ENCODE results near the gene SORT1.

The SORT1 gene

DNA sequence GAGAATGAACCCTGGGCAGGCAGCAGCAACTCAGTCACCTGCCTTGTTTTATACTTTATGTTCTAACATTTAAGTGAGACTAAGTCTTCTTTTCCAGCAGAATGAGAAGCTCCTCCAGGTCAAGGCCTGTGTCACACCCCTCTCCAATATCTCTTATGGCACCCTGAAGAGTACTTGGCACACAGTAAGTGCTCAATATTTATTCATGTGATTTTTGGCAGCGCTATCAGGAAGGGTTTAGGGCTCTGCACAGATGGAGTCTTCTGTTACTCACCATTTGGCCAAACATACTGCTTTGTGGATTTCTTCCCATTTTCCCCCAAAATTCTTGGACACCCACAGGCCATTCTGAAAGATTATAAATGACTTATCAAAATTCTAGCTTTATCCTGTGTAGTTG, 47.1 kb downstream of the SORT1 start:
- Mint-ChIP-seq H3K27ac (no peak overlapping the region), H3K36me3 (no peaks in the 10 kb centered on the region), H3K4me3 (no peak overlapping the region), H3K9me3 (ENCODE audit: low read depth) (no peaks in the 10 kb centered on the region), H3K27me3 (no peaks in the 10 kb centered on the region), H3K4me1 (ENCODE audit: low read depth) (peaks cover 3% of the 10 kb centered on the region)

DNA sequence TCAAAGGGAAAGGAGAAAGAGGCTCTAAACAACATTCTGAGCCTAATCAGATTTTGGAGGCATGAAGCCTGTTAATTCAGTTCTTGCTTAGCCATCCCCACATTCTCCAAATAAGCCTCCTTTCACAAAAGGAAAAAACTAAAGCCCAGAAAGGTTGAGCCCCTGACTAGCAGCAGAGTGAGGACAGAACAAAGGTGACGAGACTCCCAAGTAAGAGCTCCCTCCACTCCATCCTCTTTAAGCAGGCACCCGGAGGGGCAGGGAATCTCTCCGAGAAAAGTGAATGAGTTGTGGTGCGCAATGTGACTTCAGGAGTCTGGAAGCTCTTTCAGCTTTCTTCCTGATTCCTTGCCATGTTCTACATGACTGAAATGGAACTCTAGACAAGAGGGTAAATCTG, 47.5 kb downstream of the SORT1 start:
- Mint-ChIP-seq H3K36me3 (no peaks in the 10 kb centered on the region), H3K27me3 (no peaks in the 10 kb centered on the region), H3K27ac (no peak overlapping the region), H3K4me3 (no peak overlapping the region), H3K9me3 (ENCODE audit: low read depth) (no peaks in the 10 kb centered on the region), H3K4me1 (ENCODE audit: low read depth) (peaks cover 3% of the 10 kb centered on the region)

DNA sequence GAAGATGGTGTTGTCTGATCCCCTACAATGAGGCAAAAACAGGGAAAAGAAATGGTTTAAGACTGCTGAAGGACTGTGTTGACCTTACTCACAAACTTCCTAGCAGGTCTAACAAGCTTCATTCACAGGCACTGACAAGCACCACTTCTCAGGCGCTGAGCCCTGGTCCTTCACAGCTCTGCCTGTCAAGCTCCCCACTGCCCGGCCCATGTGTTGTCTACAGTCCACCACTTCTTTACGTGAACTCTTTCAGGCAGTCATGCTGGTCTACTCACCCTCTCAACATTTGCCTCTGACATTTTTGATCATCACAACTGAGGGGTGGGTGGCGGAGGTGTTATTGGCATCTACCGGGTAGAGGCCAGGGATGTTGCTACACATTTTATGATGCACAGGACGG, 50.2 kb downstream of the SORT1 start:
- Mint-ChIP-seq H3K27me3 (no peaks in the 10 kb centered on the region), H3K36me3 (no peaks in the 10 kb centered on the region), H3K4me3 (no peak overlapping the region), H3K4me1 (ENCODE audit: low read depth) (no peaks in the 10 kb centered on the region), H3K27ac (no peak overlapping the region), H3K9me3 (ENCODE audit: low read depth) (no peaks in the 10 kb centered on the region)

DNA sequence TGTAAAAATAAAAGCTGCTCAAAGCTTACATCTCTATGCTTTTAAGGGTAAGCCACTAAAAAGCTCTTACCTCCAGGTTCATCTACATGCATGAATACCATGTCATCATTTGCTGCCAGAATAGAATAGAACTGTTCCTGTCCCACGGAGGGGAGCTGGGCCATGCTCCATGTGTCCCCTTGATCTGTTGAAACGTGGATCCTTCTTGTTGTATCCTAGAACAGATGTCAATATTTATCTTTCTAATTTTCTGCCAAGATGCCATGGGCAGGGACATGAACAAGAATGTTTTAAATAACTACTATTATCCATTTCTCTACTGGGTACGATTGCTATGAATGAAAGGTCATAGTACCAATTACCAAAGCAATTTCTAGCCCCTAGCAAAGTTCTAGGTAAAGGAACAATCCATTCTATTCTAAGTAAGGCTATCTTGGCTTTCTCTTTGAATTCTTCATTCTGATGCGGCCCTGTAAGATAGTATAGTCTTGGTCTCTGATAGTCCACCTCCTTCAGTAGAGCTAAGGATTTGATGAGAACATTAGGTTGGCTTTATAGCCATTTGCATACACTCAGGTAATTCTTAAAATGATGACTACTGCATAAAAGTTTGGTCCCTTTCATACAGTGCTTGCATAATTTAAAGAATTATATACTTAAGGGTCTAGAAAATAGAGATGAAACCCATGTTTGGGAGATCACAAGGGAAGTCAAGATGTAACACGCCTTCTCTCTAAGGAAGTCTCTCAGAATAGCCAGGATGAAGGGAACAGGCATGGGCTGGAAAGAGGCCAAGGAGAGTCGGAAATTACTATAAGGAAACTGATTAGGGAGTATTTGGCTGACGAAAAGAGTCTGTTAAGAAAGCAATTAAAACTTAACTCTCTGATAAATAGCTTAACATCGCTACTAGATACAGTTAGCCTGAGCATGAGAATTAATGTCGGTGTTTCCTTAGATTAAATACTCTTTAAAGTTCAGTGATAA, 55.5 kb downstream of the SORT1 start:
- no peaks in the 10 kb centered on the region for H3K27me3 Mint-ChIP-seq
- no peaks in the 10 kb centered on the region for H3K9me3 Mint-ChIP-seq (ENCODE audit: low read depth)
- no peak overlapping the region for H3K27ac Mint-ChIP-seq
- H3K4me1 Mint-ChIP-seq (ENCODE audit: low read depth): no peaks in the 10 kb centered on the region
- H3K36me3 Mint-ChIP-seq: no peaks in the 10 kb centered on the region
- no peak overlapping the region for H3K4me3 Mint-ChIP-seq

DNA sequence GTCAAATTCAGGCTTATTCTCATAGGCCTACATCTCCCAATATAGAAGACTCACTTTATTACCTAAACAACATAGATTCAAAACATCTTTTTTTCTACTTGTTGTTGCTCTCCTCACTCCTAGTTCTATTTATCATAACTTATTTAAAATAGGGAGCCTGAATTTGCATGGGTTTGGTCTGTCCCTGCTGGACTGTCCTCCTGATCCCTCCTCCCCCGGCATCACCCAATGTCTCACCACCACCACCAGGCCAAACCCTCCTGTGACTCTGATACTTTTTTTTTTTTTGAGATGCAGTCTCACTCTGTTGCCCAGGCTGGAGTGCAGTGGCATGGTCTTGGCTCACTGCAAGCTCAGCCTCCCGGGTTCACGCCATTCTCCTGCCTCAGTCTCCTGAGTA, 59.1 kb downstream of the SORT1 start:
- Mint-ChIP-seq H3K27me3 (no peaks in the 10 kb centered on the region), H3K4me3 (no peak overlapping the region), H3K27ac (no peak overlapping the region), H3K9me3 (ENCODE audit: low read depth) (no peaks in the 10 kb centered on the region), H3K36me3 (peaks cover 3% of the 10 kb centered on the region), H3K4me1 (ENCODE audit: low read depth) (no peaks in the 10 kb centered on the region)

DNA sequence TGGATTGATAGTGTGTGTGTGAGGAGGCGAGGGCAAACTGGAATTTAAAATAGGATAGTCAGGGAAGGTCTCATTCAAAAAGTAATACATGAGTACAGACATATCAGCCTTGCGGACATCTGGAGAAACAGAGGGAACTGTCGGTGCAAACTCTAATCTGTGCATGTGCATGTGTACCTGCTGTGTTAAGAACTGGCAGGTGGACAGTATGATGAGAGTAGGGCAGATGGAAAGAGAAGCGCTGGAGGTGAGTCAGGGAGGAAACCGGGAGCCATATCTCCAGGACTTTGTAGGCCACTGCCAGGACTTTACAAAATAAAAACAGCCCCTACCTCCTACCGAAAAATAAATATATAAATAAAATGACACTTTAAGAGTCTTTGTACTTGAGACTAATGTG, 59.6 kb downstream of the SORT1 start:
- Mint-ChIP-seq H3K27ac (no peak overlapping the region), H3K36me3 (peaks cover 8% of the 10 kb centered on the region), H3K9me3 (ENCODE audit: low read depth) (no peaks in the 10 kb centered on the region), H3K4me3 (no peak overlapping the region), H3K27me3 (no peaks in the 10 kb centered on the region), H3K4me1 (ENCODE audit: low read depth) (no peaks in the 10 kb centered on the region)

DNA sequence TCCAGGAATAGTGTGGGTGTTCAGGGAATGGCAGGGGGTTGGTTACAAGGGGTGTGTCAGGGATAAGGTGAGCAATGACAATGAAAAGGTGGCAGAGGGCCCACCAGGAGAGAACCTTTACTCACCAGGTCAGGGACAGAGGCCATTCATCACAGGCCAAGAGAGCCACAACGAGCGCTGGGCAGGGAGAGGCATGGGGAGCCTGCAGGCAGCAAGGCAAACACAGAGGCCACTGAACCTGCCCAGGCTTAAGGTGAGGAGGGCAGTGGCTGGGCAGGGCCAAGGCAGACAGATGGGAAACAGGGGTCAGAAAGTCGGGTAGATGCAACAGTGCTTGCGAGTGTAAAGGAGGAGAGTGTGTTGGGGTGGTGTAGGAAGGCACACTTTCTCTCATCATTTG, 62.6 kb downstream of the SORT1 start:
- Mint-ChIP-seq H3K27me3 (no peaks in the 10 kb centered on the region), H3K4me1 (ENCODE audit: low read depth) (no peaks in the 10 kb centered on the region), H3K4me3 (no peak overlapping the region), H3K36me3 (peaks cover 13% of the 10 kb centered on the region), H3K9me3 (ENCODE audit: low read depth) (peaks cover 8% of the 10 kb centered on the region), H3K27ac (no peak overlapping the region)

DNA sequence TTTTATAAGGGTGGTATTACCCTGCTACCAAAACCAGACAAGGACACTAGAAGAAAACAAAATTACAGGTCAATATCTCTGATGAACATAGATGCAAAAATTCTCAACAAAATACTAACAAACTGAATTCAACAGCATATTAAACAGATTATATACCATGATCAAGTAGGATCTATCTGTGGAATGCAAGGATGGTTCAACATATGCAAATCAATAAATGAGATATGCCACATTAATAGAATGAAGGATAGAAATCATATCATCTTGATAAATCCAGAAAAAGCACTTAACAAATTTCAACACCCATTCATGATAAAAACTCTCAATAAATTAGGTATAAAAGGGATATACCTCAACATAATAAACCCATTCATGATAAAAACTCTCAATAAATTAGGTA, 66.6 kb downstream of the SORT1 start:
- Mint-ChIP-seq H3K9me3 (ENCODE audit: low read depth) (peaks cover 12% of the 10 kb centered on the region), H3K36me3 (peaks cover 16% of the 10 kb centered on the region), H3K4me1 (ENCODE audit: low read depth) (no peaks in the 10 kb centered on the region), H3K27ac (no peak overlapping the region), H3K27me3 (no peaks in the 10 kb centered on the region), H3K4me3 (no peak overlapping the region)

DNA sequence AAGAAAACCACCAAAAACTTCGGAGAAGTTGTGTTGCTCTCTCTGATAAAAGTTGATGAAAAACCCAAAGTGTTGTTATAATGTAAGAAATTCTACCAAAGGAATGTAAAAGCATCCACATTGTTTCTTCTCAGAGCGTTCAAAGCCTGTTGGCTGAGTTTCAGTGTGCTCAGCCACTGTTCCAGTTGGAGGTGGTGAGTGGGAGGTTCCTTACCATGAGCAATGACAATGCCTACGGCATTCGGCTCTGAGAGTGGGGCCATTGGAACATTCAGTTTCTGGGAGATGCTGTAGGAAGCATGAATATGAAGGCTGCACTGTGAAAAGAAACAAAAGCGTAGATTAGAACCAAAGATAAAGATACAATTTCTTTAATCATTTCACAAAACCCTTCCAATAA, 70.4 kb downstream of the SORT1 start:
- Mint-ChIP-seq H3K36me3 (peaks cover 9% of the 10 kb centered on the region), H3K27me3 (no peaks in the 10 kb centered on the region), H3K4me3 (no peak overlapping the region), H3K27ac (no peak overlapping the region), H3K9me3 (ENCODE audit: low read depth) (peaks cover 12% of the 10 kb centered on the region), H3K4me1 (ENCODE audit: low read depth) (no peaks in the 10 kb centered on the region)

DNA sequence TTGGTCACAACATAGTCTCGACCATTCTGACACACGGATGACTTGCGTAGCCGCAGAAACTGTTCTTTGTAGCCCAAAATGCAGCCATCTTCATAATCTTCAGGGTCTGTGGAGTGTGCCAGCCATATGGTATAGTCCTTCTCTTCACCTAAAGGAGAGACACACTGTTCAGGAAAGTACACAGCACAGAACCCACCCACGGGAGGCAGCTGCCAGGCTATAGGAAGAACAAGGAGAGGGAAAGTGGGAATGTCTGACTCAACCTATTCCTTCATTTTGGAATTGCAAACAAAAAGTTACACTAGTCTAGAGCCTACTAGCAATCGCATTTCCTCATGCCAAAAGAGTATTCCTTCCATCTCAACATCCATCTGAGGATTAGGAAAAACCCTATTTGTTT, 74.7 kb downstream of the SORT1 start:
- Mint-ChIP-seq H3K27me3 (no peaks in the 10 kb centered on the region), H3K27ac (no peak overlapping the region), H3K4me3 (no peak overlapping the region), H3K36me3 (no peaks in the 10 kb centered on the region), H3K9me3 (ENCODE audit: low read depth) (no peaks in the 10 kb centered on the region), H3K4me1 (ENCODE audit: low read depth) (no peaks in the 10 kb centered on the region)

DNA sequence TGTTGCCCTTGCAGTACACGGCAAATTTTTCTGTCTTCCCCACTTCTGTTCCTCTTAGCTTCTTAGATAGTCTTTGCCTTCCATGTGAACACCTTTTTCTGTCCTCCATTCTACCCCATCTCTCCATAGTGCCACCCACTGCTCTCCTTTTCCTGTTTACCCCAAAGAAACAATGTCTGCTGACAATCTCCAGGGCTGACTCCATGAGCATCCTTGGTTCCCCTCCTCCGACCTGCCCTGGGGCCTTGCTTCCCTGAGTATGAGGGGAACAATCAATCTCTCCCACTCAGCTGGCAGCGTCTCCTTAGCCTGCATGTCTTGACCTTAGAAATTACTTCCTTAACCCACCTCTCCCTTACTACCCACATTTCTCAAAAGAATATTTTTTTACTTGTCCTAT, 78.6 kb downstream of the SORT1 start:
- Mint-ChIP-seq H3K9me3 (ENCODE audit: low read depth) (no peaks in the 10 kb centered on the region), H3K4me3 (no peak overlapping the region), H3K27ac (no peak overlapping the region), H3K4me1 (ENCODE audit: low read depth) (no peaks in the 10 kb centered on the region), H3K27me3 (no peaks in the 10 kb centered on the region), H3K36me3 (no peaks in the 10 kb centered on the region)

DNA sequence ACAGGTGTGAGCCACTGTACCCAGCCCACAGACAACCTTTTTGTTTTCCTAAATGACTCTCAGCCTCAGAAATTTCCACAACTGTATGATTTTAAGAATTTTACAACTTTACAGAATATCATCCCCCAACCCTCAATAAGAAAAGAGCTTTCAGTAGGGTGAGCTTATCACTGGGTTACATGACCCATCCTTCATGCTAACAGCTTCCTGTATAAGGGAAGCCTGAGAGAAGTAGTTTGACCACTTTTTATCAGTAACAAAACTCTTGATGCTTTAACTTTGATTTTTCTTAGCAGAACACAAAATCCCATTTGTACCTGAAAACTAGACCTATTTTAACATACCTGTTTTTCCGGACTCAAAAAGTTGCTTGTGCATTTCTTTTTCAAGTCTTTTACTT, 81.2 kb downstream of the SORT1 start:
- H3K27me3 Mint-ChIP-seq: no peaks in the 10 kb centered on the region
- H3K4me1 Mint-ChIP-seq (ENCODE audit: low read depth): no peaks in the 10 kb centered on the region
- no peaks in the 10 kb centered on the region for H3K9me3 Mint-ChIP-seq (ENCODE audit: low read depth)
- no peaks in the 10 kb centered on the region for H3K36me3 Mint-ChIP-seq
- H3K27ac Mint-ChIP-seq: no peak overlapping the region
- no peak overlapping the region for H3K4me3 Mint-ChIP-seq

DNA sequence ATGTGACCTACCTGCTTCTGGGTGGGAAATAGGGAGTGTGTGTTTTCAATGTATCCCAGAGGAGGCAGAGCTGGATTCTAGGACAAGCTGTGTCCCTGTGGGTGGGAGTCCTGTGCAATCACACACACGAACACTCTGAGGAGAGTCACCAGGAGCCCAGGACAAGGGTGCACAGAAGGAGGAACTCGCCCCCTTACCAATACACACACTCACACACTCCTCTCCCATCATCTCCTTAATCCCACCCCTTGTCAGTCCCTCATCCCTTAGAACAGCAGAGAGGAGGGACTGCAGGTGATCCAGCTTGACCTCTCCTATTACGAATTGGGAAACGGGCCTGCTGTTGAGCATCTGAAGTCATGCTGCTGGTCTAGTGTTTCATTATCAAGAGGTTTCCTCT, 82.4 kb downstream of the SORT1 start:
- Mint-ChIP-seq H3K4me3 (no peak overlapping the region), H3K27ac (no peak overlapping the region), H3K36me3 (no peaks in the 10 kb centered on the region), H3K4me1 (ENCODE audit: low read depth) (no peaks in the 10 kb centered on the region), H3K27me3 (no peaks in the 10 kb centered on the region), H3K9me3 (ENCODE audit: low read depth) (no peaks in the 10 kb centered on the region)

DNA sequence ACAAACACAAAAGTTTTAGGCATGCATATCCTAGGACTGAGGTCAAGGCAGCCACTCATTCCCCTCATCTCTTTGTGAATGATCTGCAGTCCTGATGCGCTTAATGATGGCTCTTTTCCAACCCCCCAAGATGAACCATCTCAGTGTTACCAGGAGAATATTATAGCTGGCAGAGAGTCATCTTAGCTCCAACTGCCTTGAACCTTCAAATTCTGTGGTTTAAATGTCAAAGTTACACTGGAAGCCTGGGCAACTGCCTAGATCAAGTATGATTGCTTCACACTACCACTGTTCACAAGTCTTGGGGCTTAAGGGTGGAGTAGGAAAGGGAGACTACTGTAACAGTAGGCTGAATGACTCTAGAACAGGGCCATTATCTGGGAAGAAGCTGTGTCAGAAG, 82.9 kb downstream of the SORT1 start:
- Mint-ChIP-seq H3K9me3 (ENCODE audit: low read depth) (no peaks in the 10 kb centered on the region), H3K36me3 (no peaks in the 10 kb centered on the region), H3K4me3 (no peak overlapping the region), H3K27me3 (no peaks in the 10 kb centered on the region), H3K4me1 (ENCODE audit: low read depth) (no peaks in the 10 kb centered on the region), H3K27ac (no peak overlapping the region)

DNA sequence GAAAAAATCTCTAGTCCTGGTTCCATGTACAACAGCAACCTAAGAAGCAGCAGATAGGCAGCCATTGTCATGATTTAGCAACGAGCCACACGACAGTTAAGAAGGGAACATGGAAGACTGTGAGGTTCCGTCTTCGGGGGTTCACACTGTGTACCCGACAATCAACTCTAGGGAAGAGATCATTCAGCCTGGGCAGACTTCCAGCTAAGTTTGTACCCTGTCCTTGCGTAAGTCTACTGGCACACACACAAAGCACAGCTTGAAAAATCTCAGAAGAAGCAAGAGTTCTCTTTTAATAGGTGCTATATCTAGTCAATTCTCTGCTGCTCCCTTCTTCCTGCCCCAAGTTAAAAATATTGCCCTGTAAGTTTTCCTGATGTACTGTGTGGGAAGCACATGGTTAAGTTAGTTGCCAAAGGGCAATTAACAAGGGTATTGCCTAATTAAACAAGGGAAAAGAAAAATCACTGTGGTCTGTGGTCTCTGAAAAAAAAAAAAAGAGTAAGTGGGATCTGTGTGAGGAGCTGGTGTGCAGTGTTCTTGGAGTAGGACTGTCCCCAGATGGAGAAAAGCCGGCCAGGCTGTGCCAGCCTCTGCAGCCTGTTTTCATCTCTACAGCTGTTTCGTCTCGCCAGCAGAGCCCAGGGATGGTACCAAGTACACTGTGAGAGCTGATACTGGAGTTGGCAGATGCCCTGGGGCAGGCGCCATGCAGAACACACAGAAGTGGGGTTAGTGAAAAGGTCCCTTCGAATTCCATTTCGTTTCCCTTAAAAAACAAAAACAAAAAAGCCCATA, 84.5 kb downstream of the SORT1 start:
- no peaks in the 10 kb centered on the region for H3K27me3 Mint-ChIP-seq
- no peaks in the 10 kb centered on the region for H3K36me3 Mint-ChIP-seq
- no peak overlapping the region for H3K27ac Mint-ChIP-seq
- no peak overlapping the region for H3K4me3 Mint-ChIP-seq
- no peaks in the 10 kb centered on the region for H3K9me3 Mint-ChIP-seq (ENCODE audit: low read depth)
- no peaks in the 10 kb centered on the region for H3K4me1 Mint-ChIP-seq (ENCODE audit: low read depth)

Data from activated naive CD8-positive, alpha-beta T cell (primary cell).